ENCODE measurements around the gene TMC4.

Gene TMC4

GRCh38 chr19:54125713-54126112 lies 47.2 kb downstream of the TMC4 start:
- TF ChIP-seq FOXM1 (IDR thresholded peaks at IDR 0.05; ENCODE audit: borderline replicate concordance, low read depth) (no peak), RAD21 (IDR thresholded peaks at IDR 0.05; ENCODE audit: low read depth) (no peak), USF1 (IDR thresholded peaks at IDR 0.05) (no peak), EP300 (IDR thresholded peaks at IDR 0.05; ENCODE audit: borderline replicate concordance) (no peak), TCF12 (IDR thresholded peaks at IDR 0.05; ENCODE audit: low read depth) (no peak)

- TF ChIP-seq FOXM1 (IDR thresholded peaks at IDR 0.05; ENCODE audit: borderline replicate concordance, low read depth) (no peak), EGR1 (IDR thresholded peaks at IDR 0.05) (no peak), REST (IDR thresholded peaks at IDR 0.05; ENCODE audit: low read depth) (no peak), ZBTB7A (IDR thresholded peaks at IDR 0.05; ENCODE audit: low read depth) (no peak), USF1 (IDR thresholded peaks at IDR 0.05) (no peak)
Observed at GRCh38 chr19:54124393-54124792, 48.6 kb downstream of the TMC4 start.

- no peak for TF ChIP-seq EGR1 (IDR thresholded peaks at IDR 0.05)
- no peak for TF ChIP-seq USF1 (IDR thresholded peaks at IDR 0.05)
- TF ChIP-seq REST (IDR thresholded peaks at IDR 0.05; ENCODE audit: low read depth) = no peak
- TF ChIP-seq EP300 (IDR thresholded peaks at IDR 0.05; ENCODE audit: borderline replicate concordance) = no peak
- TF ChIP-seq TCF12 (IDR thresholded peaks at IDR 0.05; ENCODE audit: low read depth) = no peak
- TF ChIP-seq FOXM1 (IDR thresholded peaks at IDR 0.05; ENCODE audit: borderline replicate concordance, low read depth) = no peak
- no peak for TF ChIP-seq TAF1 (IDR thresholded peaks at IDR 0.05; ENCODE audit: low read depth)
- no peak for TF ChIP-seq MAX (IDR thresholded peaks at IDR 0.05)
- no peak for TF ChIP-seq YY1 (IDR thresholded peaks at IDR 0.05; ENCODE audit: low read depth)
- TF ChIP-seq CEBPB (IDR thresholded peaks at IDR 0.05) = no peak
Observed at GRCh38 chr19:54123682-54124081, 49.3 kb downstream of the TMC4 start.

GRCh38 chr19:54121259-54121658 lies 51.7 kb downstream of the TMC4 start:
- TF ChIP-seq NFIC (IDR thresholded peaks at IDR 0.05) (no peak), REST (IDR thresholded peaks at IDR 0.05; ENCODE audit: low read depth) (0 out of 2 replicates have a peak, but pooled peaks have one; percentile 13)

GRCh38 chr19:54115109-54116063 lies 57.6 kb downstream of the TMC4 start, which contains the start of the genes PRPF31 and TFPT:
TSS of gene PRPF31 (plus strand) at chr19:54115754. CDS start at chr19:54118279, 2,525 bp downstream.
TSS of gene TFPT (minus strand) at chr19:54115657. CDS start at chr19:54115269, 388 bp downstream.
- TF ChIP-seq CREB1 (IDR thresholded peaks at IDR 0.05; ENCODE audit: low read depth) = peak; percentile 97
- no peak; the same call in 1 of the 2 replicates for TF ChIP-seq CEBPB (IDR thresholded peaks at IDR 0.05)
- TF ChIP-seq TAF1 (IDR thresholded peaks at IDR 0.05; ENCODE audit: low read depth) = peak; percentile 68
- TF ChIP-seq MAX (IDR thresholded peaks at IDR 0.05) = peak; percentile 76
- no peak for TF ChIP-seq EGR1 (IDR thresholded peaks at IDR 0.05)
- peak; percentile 57; the same call in 1 of the 2 replicates for TF ChIP-seq TEAD4 (IDR thresholded peaks at IDR 0.05)
- TF ChIP-seq NFIC (IDR thresholded peaks at IDR 0.05) = peak; percentile 30
- peak; percentile 71 for TF ChIP-seq YY1 (IDR thresholded peaks at IDR 0.05; ENCODE audit: low read depth)
- TF ChIP-seq EP300 (IDR thresholded peaks at IDR 0.05; ENCODE audit: borderline replicate concordance) = peak; percentile 21; the same call in 1 of the 2 replicates
- TF ChIP-seq REST (IDR thresholded peaks at IDR 0.05; ENCODE audit: low read depth) = no peak
- no peak; the same call in 1 of the 2 replicates for TF ChIP-seq FOXM1 (IDR thresholded peaks at IDR 0.05; ENCODE audit: borderline replicate concordance, low read depth)
- peak; percentile 44 for TF ChIP-seq USF1 (IDR thresholded peaks at IDR 0.05)
- TF ChIP-seq RAD21 (IDR thresholded peaks at IDR 0.05; ENCODE audit: low read depth) = no peak
- peak; percentile 82 for TF ChIP-seq TCF12 (IDR thresholded peaks at IDR 0.05; ENCODE audit: low read depth)
- no peak for TF ChIP-seq ZBTB7A (IDR thresholded peaks at IDR 0.05; ENCODE audit: low read depth)

Data from Ishikawa (cell line).